Prostate gland (tissue), 2 donors: ENCODE results near the gene RBAK.

Experiments used
- POLR2A ChIP-seq: fragments of 450-650 bp; IDR thresholded peaks from one replicate; pipeline ENCODE4 v1.6.1; 2016; ENCODE audit warnings: antibody characterized with exemption, mild to moderate bottlenecking
- TF ChIP-seq, protein P1 (sequence below), 4 experiments: fragments of 200-600 bp in 2 of 4; fragments of 450-650 bp in 2 of 4; sonication (generic) in 2 of 4; IDR thresholded peaks; 1 replicate in 3 of 4; 2 replicates in 1 of 4; pipeline ENCODE4 v1.5.1; 2016 to 2019; ENCODE audit warnings: antibody characterized with exemption in 4 of 4, mild to moderate bottlenecking in 2 of 4, moderate library complexity in 2 of 4

DNA sequence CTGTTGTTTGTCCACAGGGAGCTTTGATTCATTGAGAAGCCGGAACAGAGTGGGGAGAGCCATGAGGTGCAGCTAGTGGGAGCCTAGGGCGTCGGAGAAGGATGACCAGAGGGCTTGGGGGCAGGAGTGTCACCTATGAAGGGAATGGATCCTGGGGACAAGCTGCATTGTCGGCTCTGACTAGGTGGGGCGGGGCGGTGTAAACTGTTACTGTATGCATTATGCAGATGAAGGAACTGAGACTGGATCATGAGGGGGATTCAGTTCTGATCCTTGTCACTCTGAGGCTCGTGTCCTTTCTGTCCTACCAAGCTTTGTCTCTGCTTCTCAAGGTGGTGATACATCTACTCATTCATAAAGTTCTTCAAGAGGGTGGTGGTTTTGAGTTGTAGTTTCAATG lies 46.8 kb upstream of the RBAK start:
- TF ChIP-seq, protein P1, sequence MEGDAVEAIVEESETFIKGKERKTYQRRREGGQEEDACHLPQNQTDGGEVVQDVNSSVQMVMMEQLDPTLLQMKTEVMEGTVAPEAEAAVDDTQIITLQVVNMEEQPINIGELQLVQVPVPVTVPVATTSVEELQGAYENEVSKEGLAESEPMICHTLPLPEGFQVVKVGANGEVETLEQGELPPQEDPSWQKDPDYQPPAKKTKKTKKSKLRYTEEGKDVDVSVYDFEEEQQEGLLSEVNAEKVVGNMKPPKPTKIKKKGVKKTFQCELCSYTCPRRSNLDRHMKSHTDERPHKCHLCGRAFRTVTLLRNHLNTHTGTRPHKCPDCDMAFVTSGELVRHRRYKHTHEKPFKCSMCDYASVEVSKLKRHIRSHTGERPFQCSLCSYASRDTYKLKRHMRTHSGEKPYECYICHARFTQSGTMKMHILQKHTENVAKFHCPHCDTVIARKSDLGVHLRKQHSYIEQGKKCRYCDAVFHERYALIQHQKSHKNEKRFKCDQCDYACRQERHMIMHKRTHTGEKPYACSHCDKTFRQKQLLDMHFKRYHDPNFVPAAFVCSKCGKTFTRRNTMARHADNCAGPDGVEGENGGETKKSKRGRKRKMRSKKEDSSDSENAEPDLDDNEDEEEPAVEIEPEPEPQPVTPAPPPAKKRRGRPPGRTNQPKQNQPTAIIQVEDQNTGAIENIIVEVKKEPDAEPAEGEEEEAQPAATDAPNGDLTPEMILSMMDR (IDR thresholded peaks at IDR 0.05) = no peak
- no peak for TF ChIP-seq POLR2A
